Measurements from ENCODE around the gene TRPV6. TPM values are rescaled to one million over a fixed set of nuclear protein-coding genes. Genes with fewer than 3 reads are reported as not detected.

TRPV6 gene
- total and polyA plus RNA-seq, 4 donors: 0.32 to 1.5 (median 0.36) TPM; not detected in 1

DNA sequence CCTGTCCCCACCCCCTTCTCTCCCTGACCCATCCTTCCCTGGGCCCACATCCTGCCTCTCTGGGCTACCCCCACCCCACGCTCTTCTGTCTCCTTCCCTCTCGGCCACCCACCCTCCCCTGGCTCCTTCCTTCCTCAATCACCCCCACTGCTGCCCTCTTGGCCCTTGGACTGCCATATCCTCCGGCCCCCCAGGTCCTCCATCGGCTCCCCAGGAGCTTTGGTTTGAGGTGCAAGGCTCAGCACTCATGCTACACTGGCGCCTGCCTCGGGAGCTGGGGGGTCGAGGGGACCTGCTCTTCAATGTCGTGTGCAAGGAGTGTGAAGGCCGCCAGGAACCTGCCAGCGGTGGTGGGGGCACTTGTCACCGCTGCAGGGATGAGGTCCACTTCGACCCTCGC lies 19.8 kb downstream of the TRPV6 start (continued):
- TF ChIP-seq, protein P1, sequence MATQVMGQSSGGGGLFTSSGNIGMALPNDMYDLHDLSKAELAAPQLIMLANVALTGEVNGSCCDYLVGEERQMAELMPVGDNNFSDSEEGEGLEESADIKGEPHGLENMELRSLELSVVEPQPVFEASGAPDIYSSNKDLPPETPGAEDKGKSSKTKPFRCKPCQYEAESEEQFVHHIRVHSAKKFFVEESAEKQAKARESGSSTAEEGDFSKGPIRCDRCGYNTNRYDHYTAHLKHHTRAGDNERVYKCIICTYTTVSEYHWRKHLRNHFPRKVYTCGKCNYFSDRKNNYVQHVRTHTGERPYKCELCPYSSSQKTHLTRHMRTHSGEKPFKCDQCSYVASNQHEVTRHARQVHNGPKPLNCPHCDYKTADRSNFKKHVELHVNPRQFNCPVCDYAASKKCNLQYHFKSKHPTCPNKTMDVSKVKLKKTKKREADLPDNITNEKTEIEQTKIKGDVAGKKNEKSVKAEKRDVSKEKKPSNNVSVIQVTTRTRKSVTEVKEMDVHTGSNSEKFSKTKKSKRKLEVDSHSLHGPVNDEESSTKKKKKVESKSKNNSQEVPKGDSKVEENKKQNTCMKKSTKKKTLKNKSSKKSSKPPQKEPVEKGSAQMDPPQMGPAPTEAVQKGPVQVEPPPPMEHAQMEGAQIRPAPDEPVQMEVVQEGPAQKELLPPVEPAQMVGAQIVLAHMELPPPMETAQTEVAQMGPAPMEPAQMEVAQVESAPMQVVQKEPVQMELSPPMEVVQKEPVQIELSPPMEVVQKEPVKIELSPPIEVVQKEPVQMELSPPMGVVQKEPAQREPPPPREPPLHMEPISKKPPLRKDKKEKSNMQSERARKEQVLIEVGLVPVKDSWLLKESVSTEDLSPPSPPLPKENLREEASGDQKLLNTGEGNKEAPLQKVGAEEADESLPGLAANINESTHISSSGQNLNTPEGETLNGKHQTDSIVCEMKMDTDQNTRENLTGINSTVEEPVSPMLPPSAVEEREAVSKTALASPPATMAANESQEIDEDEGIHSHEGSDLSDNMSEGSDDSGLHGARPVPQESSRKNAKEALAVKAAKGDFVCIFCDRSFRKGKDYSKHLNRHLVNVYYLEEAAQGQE (IDR thresholded peaks at IDR 0.05): no peak

DNA sequence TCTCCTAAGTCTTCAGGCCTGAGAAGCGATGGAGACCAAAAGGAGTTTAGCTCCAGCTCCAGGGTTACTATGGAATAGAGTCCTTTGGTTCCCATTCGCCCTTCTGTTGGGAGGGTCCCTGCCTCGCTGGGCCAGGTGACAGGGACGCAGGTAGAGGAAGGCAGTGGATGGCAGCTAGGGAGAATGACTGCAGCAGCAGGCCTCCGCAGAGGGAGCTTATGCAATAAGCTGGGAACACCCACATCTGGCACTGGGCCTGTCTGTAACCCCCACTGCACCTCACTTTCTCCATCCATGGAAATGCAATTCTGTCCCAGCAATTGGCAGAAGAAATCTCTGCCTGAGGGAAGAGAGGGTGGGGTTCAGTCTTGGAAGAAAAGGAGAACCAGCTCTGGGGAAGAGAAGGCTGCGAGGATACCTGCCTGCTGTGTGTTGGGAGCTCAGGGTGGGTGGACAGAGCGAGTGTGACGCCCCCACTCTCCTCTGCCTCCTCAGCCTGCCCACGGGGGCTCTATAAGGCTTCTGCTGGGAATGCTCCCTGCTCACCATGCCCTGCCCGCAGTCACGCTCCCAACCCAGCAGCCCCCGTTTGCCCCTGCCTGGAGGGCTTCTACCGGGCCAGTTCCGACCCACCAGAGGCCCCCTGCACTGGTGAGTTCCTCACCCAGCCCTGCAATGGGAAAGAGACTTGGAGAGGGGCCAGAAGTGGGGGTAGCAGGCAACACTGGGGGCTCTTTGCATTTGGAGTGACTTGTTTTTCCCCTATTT lies 20.4 kb downstream of the TRPV6 start:
- Histone ChIP-seq H3K9me3 (ENCODE audit: control insufficient read depth in 4 of 4, low read length in 3 of 4) (no peaks in the 10 kb centered on the region), H3K36me3 (ENCODE audit: control insufficient read depth in 4 of 4, insufficient read depth in 3 of 4, low read depth in 1 of 4, low read length in 3 of 4) (peaks cover 0 to 2% (median 0%) of the 10 kb centered on the region in 4 donors), H3K4me1 (ENCODE audit: control insufficient read depth in 4 of 4, insufficient read depth in 4 of 4, low read length in 3 of 4) (no peaks in the 10 kb centered on the region), H3K27ac (ENCODE audit: low read depth in 1 of 2, low read length in 2 of 2) (no peak overlapping the region), H3K27me3 (ENCODE audit: control insufficient read depth in 4 of 4, insufficient read depth in 4 of 4, low read length in 3 of 4) (no peaks in the 10 kb centered on the region), H3K9ac (ENCODE audit: low read depth in 1 of 2, low read length in 2 of 2) (no peak overlapping the region), H3K4me3 (ENCODE audit: low read depth in 1 of 3, low read length in 3 of 3) (no peak overlapping the region)
- TF ChIP-seq FOXA2 (IDR thresholded peaks at IDR 0.05): no peak
- no peak for TF ChIP-seq JUND (IDR thresholded peaks at IDR 0.05)
- TF ChIP-seq, protein P2, sequence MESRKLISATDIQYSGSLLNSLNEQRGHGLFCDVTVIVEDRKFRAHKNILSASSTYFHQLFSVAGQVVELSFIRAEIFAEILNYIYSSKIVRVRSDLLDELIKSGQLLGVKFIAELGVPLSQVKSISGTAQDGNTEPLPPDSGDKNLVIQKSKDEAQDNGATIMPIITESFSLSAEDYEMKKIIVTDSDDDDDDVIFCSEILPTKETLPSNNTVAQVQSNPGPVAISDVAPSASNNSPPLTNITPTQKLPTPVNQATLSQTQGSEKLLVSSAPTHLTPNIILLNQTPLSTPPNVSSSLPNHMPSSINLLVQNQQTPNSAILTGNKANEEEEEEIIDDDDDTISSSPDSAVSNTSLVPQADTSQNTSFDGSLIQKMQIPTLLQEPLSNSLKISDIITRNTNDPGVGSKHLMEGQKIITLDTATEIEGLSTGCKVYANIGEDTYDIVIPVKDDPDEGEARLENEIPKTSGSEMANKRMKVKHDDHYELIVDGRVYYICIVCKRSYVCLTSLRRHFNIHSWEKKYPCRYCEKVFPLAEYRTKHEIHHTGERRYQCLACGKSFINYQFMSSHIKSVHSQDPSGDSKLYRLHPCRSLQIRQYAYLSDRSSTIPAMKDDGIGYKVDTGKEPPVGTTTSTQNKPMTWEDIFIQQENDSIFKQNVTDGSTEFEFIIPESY (IDR thresholded peaks at IDR 0.05): no peak
- TF ChIP-seq RAD21 (IDR thresholded peaks at IDR 0.05): no peak
- TF ChIP-seq, protein P3, sequence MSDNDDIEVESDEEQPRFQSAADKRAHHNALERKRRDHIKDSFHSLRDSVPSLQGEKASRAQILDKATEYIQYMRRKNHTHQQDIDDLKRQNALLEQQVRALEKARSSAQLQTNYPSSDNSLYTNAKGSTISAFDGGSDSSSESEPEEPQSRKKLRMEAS (IDR thresholded peaks at IDR 0.05): no peak
- no peak for TF ChIP-seq HNF4G (IDR thresholded peaks at IDR 0.05)
- TF ChIP-seq, protein P1 (IDR thresholded peaks at IDR 0.05): no peak
- TF ChIP-seq, protein P4, sequence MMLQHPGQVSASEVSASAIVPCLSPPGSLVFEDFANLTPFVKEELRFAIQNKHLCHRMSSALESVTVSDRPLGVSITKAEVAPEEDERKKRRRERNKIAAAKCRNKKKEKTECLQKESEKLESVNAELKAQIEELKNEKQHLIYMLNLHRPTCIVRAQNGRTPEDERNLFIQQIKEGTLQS (IDR thresholded peaks at IDR 0.05): no peak
- no peak for TF ChIP-seq GABPA (IDR thresholded peaks at IDR 0.05 in 1 of 2, conservative IDR thresholded peaks at IDR 0.05 in 1 of 2)
- TF ChIP-seq NR2F2 (IDR thresholded peaks at IDR 0.05): no peak
- no peak for TF ChIP-seq SP1 (IDR thresholded peaks at IDR 0.05)
- no peak for TF ChIP-seq FOXA1 (IDR thresholded peaks at IDR 0.05)
- TF ChIP-seq TAF1 (conservative IDR thresholded peaks at IDR 0.05): no peak
- no peak for TF ChIP-seq EGR1 (IDR thresholded peaks at IDR 0.05; ENCODE audit: low read depth in 2 of 2)
- TF ChIP-seq, protein P5, sequence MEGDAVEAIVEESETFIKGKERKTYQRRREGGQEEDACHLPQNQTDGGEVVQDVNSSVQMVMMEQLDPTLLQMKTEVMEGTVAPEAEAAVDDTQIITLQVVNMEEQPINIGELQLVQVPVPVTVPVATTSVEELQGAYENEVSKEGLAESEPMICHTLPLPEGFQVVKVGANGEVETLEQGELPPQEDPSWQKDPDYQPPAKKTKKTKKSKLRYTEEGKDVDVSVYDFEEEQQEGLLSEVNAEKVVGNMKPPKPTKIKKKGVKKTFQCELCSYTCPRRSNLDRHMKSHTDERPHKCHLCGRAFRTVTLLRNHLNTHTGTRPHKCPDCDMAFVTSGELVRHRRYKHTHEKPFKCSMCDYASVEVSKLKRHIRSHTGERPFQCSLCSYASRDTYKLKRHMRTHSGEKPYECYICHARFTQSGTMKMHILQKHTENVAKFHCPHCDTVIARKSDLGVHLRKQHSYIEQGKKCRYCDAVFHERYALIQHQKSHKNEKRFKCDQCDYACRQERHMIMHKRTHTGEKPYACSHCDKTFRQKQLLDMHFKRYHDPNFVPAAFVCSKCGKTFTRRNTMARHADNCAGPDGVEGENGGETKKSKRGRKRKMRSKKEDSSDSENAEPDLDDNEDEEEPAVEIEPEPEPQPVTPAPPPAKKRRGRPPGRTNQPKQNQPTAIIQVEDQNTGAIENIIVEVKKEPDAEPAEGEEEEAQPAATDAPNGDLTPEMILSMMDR (IDR thresholded peaks at IDR 0.05; ENCODE audit: low read depth, low read length, missing input control): no peak
- TF ChIP-seq YY1 (IDR thresholded peaks at IDR 0.05): no peak
- 78% methylated on average over 14 of the region's 14 CpGs for WGBS
- peak; percentile 27 for DNase-seq (ENCODE audit: low spot score)

All from liver (tissue), 9 donors.